ENCODE data around the gene PIEZO1. TPM values are rescaled to one million over a fixed set of nuclear protein-coding genes. Genes with fewer than 3 reads are reported as not detected.
A peak's percentile ranks its signal among the peaks of the same experiment; 100 is the strongest.

The PIEZO1 gene
- total and polyA plus RNA-seq, 2 donors from 2014 or later = 103 to 124 TPM

DNA sequence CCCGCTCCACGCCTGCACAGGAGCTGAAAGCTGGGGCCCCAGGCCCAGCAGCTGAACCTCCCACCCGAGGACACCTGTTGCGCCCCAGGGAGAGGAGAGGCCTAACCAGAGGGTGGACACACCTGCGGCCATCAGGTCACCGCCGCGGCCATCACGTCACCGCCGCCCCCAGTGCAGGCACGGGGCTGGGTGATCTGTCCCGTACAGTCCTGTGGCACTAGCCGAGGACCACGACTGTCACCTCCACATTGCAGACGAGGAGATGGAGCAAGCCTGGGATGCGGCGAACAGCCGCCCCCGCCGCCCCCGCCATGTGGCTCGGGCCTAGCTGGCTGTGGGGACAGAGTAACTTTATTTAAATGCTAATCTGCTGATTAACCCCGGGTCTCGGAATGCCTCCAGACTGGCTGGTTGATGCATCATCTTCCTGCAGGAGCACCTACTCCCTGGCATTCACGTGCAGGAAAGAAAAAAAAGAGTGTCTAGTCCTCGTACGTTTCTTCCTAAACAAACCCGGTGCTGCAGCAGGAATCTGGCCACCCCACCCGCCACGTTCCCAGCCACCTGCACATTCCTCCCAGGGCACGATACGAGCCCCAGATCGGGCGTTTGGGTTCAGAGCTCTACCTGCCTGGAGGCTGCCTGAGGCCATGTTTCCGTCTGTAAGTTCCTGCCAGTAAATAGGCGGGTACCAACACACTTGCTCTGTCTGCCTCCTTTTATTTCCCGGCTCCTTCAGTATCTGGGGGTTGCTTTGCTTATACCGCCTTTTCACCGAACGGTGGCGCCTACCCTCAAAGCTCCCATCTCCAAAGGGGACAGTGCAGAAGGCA lies 29.9 kb downstream of the PIEZO1 start:
- intact Hi-C loops (cut with DNase I) = no loop called here
- Histone ChIP-seq H3K27me3 (ENCODE audit: control insufficient read depth, insufficient read depth, low read length) (no peaks in the 10 kb centered on the region), H3K9ac (ENCODE audit: low read length in 3 of 3) (no peak overlapping the region), H3K4me1 (ENCODE audit: control insufficient read depth in 2 of 3, insufficient read depth in 2 of 3, low read depth in 1 of 3, low read length in 3 of 3) (peaks cover 0 to 24% (median 1%) of the 10 kb centered on the region in 3 donors), H3K9me3 (ENCODE audit: control insufficient read depth in 2 of 3, insufficient read depth in 1 of 3, low read length in 3 of 3) (no peaks in the 10 kb centered on the region), H3K27ac (ENCODE audit: low read depth in 2 of 2, low read length in 2 of 2) (no peak overlapping the region), H3K4me3 (ENCODE audit: low read length in 3 of 3) (no peak overlapping the region), H3K36me3 (ENCODE audit: control insufficient read depth in 2 of 3, insufficient read depth in 3 of 3, low read length in 3 of 3) (no peaks in the 10 kb centered on the region)
- TF ChIP-seq, protein P1, sequence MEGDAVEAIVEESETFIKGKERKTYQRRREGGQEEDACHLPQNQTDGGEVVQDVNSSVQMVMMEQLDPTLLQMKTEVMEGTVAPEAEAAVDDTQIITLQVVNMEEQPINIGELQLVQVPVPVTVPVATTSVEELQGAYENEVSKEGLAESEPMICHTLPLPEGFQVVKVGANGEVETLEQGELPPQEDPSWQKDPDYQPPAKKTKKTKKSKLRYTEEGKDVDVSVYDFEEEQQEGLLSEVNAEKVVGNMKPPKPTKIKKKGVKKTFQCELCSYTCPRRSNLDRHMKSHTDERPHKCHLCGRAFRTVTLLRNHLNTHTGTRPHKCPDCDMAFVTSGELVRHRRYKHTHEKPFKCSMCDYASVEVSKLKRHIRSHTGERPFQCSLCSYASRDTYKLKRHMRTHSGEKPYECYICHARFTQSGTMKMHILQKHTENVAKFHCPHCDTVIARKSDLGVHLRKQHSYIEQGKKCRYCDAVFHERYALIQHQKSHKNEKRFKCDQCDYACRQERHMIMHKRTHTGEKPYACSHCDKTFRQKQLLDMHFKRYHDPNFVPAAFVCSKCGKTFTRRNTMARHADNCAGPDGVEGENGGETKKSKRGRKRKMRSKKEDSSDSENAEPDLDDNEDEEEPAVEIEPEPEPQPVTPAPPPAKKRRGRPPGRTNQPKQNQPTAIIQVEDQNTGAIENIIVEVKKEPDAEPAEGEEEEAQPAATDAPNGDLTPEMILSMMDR (IDR thresholded peaks at IDR 0.05; ENCODE audit: borderline replicate concordance, extremely low read depth, insufficient read depth) = no peak
- DNase-seq (peak in 3 of 5 donors; percentile 46 to 71 (median 53)), FAIRE-seq (no peak)

DNA sequence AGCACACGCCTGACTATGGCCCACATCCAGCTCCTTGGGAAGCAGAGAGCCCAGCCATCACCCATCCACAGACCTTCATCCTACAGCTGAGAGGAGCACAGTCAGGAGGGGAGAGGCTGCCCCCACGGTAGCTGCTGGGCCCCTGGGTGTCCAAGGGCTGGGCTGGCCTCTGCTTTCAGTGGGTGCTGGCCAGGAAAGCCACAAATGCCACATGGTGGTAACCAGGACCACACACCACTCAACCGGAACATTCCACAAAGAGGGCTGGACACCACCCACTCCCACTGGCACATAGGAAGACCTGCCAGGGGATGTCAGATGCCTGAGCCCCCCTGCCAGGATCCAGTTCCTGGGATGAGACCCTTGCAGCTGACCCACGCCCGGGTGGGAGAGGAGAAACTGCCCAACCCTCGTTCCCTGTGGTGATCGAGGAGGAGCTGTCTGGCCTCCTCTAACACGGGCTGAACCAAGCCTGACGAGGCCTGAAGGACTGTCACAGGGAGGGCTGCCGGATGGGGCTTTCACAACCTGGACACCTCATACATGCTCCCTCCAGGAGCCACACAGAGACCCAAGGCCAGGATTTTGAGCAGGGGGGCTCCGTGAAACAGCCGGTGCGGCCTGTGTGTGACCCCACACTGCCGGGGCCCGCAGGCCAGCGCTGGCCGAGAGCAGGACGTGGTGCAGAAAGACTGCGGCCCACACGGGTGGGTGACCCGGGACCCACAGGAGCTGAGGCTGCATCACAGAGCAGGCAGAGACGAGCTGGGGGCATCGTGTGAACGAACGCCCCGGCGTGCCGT lies 30.7 kb downstream of the PIEZO1 start:
- Histone ChIP-seq H3K27ac (ENCODE audit: low read depth in 2 of 2, low read length in 2 of 2) (no peak overlapping the region), H3K27me3 (ENCODE audit: control insufficient read depth, insufficient read depth, low read length) (no peaks in the 10 kb centered on the region), H3K4me1 (ENCODE audit: control insufficient read depth in 2 of 3, insufficient read depth in 2 of 3, low read depth in 1 of 3, low read length in 3 of 3) (peaks cover 0 to 16% (median 0%) of the 10 kb centered on the region in 3 donors), H3K9me3 (ENCODE audit: control insufficient read depth in 2 of 3, insufficient read depth in 1 of 3, low read length in 3 of 3) (no peaks in the 10 kb centered on the region), H3K9ac (ENCODE audit: low read length in 3 of 3) (no peak overlapping the region), H3K4me3 (ENCODE audit: low read length in 3 of 3) (no peak overlapping the region), H3K36me3 (ENCODE audit: control insufficient read depth in 2 of 3, insufficient read depth in 3 of 3, low read length in 3 of 3) (no peaks in the 10 kb centered on the region)
- no peak for FAIRE-seq
- intact Hi-C loops (cut with DNase I) = no loop called here
- DNase-seq = no peak
- TF ChIP-seq, protein P1 (IDR thresholded peaks at IDR 0.05; ENCODE audit: borderline replicate concordance, extremely low read depth, insufficient read depth) = no peak

DNA sequence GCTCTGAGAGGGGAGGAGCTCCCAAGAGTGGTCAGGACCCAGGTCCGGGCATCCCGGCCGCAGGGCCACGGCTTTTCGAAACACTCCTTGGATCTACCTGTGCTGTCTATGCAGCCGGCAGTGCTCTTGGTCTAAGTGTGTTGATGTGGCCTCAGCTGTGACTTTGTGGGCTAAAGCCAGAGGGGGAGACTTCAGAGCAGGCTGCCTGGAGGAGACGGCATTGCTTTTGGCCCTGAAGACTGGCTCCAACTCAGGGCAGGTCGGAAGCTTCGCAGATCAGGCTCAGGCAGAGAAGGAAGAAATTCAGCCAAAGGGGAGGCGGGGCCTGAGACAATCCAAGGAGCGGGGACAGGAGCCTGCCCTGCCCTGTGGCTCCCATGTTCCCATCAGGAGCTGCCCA lies 31.4 kb downstream of the PIEZO1 start:
- Histone ChIP-seq H3K9ac (ENCODE audit: low read length in 3 of 3) (no peak overlapping the region), H3K9me3 (ENCODE audit: control insufficient read depth in 2 of 3, insufficient read depth in 1 of 3, low read length in 3 of 3) (no peaks in the 10 kb centered on the region), H3K4me1 (ENCODE audit: control insufficient read depth in 2 of 3, insufficient read depth in 2 of 3, low read depth in 1 of 3, low read length in 3 of 3) (peaks cover 0 to 8% (median 0%) of the 10 kb centered on the region in 3 donors), H3K4me3 (ENCODE audit: low read length in 3 of 3) (no peak overlapping the region), H3K27me3 (ENCODE audit: control insufficient read depth, insufficient read depth, low read length) (no peaks in the 10 kb centered on the region), H3K36me3 (ENCODE audit: control insufficient read depth in 2 of 3, insufficient read depth in 3 of 3, low read length in 3 of 3) (no peaks in the 10 kb centered on the region), H3K27ac (ENCODE audit: low read depth in 2 of 2, low read length in 2 of 2) (no peak overlapping the region)
- TF ChIP-seq, protein P1 (IDR thresholded peaks at IDR 0.05; ENCODE audit: borderline replicate concordance, extremely low read depth, insufficient read depth) = no peak
- FAIRE-seq (no peak), DNase-seq (no peak)
- intact Hi-C loops (cut with DNase I) = no loop called here

Data from kidney (tissue), 14 donors.